Fibroblast of mammary gland (primary cell): ENCODE results near the gene TBC1D24.
A peak's percentile ranks its signal among the peaks of the same experiment; 100 is the strongest.
"Not testable (repeated sequence)": the region's sequence is repeated elsewhere in the genome, so short reads cannot be mapped to it uniquely, and the experiment has no call there.

Source experiments
- DNase-seq: peaks from one replicate; pipeline ENCODE4 v3.0.0-alpha.2; 2010; ENCODE audit warnings: low read depth
- H3K4me3 ChIP-seq: 2 replicates; pipeline ENCODE4 v1.5.1; 2011; ENCODE audit warnings: low read depth, mild to moderate bottlenecking, low read length, moderate library complexity; ENCODE audit not compliant: control insufficient read depth
- TF ChIP-seq, protein P1 (sequence below): conservative IDR thresholded peaks from 2 replicates; pipeline ENCODE4 v1.5.1; 2011; ENCODE audit warnings: low read depth, low read length, inconsistent platforms; ENCODE audit not compliant: control insufficient read depth, insufficient read depth

The TBC1D24 gene

DNA sequence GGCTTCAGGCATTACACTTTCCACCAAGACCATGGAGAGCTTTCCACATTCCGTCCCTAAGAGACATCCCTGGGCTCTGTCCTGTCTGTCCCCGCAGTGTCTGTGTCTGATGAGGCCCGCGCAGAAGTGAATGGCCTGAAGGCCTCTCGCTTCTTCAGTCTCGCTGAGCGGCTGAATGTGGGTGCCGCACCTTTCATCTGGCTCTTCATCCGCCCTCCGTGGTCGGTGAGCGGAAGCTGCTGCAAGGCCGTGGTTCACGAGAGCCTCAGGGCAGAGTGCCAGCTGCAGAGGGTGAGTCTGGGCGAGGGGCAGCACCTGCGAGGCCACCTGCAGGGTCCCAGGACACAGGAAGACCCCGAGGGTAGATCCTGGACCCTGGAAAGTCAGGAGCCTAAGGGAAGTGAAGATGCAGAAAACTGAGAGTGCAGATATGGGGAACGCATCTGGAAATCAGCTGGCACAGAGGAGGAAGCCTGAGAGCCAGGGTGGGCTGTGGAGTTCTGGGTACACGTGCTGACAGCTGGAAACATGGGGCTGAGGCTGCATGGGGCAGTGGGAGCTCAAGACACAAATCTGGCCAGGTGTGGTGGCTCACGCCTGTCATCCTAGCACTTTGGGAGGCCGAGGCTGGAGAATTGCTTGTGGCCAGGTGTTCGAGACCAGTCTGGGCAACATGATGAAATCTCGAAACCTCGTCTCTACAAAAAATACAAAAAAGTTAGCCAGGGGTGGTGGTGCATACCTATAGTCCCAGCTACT lies 37.7 kb upstream of the TBC1D24 start:
- DNase-seq, result no peak
- TF ChIP-seq, protein P1, sequence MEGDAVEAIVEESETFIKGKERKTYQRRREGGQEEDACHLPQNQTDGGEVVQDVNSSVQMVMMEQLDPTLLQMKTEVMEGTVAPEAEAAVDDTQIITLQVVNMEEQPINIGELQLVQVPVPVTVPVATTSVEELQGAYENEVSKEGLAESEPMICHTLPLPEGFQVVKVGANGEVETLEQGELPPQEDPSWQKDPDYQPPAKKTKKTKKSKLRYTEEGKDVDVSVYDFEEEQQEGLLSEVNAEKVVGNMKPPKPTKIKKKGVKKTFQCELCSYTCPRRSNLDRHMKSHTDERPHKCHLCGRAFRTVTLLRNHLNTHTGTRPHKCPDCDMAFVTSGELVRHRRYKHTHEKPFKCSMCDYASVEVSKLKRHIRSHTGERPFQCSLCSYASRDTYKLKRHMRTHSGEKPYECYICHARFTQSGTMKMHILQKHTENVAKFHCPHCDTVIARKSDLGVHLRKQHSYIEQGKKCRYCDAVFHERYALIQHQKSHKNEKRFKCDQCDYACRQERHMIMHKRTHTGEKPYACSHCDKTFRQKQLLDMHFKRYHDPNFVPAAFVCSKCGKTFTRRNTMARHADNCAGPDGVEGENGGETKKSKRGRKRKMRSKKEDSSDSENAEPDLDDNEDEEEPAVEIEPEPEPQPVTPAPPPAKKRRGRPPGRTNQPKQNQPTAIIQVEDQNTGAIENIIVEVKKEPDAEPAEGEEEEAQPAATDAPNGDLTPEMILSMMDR, result no peak
- H3K4me3 ChIP-seq, result no peak overlapping the region

DNA sequence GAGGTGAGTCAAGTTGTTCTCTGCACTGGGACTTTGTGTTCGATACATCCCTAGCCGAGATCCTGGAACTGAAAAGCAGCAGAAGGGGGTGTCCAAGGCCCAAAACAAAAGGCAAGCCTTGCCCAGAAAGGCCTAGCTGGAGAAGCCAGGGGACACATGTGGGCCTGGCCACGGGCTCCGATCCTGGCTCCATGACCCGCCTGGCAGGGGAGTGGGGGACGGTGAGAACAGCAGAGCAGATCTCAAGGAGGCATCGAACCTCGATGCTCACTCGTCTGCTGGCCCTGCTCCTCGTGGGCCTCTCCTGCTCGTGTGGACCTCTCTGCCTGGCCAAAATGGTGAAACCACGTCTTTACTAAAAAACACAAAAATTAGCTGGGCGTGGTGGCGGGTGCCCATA lies 36.8 kb upstream of the TBC1D24 start:
- no peak for DNase-seq
- TF ChIP-seq, protein P1, result no peak
- H3K4me3 ChIP-seq, result no peak overlapping the region

- H3K4me3 ChIP-seq, result no peak overlapping the region
- no peak for DNase-seq
- TF ChIP-seq, protein P1, result no peak
Measured at GRCh38 chr16:2439598-2439997, 35.3 kb upstream of the TBC1D24 start.

DNA sequence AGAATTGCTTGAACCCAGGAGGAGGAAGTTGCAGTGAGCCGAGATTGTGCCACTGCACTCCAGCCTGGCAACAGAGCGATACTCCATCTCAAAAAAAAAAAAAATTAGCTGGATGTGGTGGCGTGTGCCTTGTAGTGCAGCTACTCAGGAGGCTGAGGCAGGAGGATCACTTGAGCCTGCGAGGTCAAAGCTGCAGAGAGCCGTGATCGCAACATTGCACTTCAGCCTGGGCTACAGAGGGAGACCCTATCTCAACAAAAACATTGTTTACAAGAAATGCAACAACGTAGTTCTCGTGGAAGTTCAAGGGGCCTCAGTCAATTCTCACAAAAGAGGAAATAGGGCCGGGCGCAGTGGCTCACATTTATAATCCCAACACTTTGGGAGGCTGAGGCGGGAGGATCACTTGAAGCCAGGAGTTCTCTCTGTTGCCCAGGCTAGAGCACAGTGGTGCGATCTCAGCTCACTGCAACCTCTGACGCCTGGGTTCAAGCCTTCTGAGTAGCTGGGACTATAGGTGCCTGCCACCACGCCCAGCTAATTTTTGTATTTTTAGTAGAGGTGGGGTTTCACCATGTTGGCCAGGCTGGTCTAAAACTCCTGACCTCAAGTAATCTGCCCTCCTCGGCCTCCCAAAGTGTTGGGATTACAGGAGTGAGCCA lies 33.7 kb upstream of the TBC1D24 start:
- not testable (repeated sequence) for DNase-seq, H3K4me3 ChIP-seq

- no peak overlapping the region for H3K4me3 ChIP-seq
- TF ChIP-seq, protein P1, result no peak
- no peak for DNase-seq
Measured at GRCh38 chr16:2443555-2443954, 31.4 kb upstream of the TBC1D24 start.

DNA sequence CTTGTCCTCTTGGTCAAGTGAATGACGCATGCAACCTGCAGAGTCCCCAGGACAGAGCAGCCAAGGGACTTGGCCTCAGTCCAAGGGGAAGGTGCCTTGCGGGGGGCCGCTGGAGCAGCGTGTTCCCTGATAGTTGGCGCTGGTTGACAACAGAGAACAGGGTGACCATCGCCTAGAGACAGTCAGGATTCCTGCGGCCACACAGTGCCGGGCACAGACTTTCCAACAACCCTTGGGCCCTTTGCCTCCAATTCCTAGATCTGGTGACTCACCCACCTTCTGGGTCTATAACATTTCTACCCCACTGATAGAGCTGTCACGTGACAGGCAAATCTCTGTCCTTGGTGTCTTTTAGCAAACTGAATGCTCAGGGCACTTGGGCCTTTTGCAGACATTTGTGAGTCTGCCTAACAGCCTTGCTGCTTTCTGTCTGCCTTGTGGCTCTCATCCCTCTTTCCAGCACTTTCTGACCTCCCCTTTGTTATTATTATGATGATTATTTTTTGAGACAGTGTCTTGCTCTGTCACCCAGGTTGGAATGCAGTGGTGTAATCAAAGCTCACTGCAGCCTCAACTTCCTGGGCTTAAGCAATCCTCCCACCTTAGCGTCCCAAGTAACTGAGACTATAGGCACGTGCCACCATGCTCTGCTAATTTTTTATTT lies 26.9 kb upstream of the TBC1D24 start:
- DNase-seq, result peak; percentile 49
- no peak overlapping the region for H3K4me3 ChIP-seq
- TF ChIP-seq, protein P1, result no peak

- DNase-seq, result no peak
- H3K4me3 ChIP-seq, result no peak overlapping the region
- TF ChIP-seq, protein P1, result no peak
Measured at GRCh38 chr16:2449118-2449517, 25.8 kb upstream of the TBC1D24 start.
